ENCODE measurements around the gene CPNE7.

The CPNE7 gene

GRCh38 chr16:89541792-89542191 lies 33.8 kb upstream of the CPNE7 start:
- no peak overlapping the region for H3K4me3 ChIP-seq (ENCODE audit: low read length)
- H3K27me3 ChIP-seq (ENCODE audit: control insufficient read depth, insufficient read depth, low read length) = no peaks in the 10 kb centered on the region
- H3K9me3 ChIP-seq (replicated peaks; ENCODE audit: low read length) = no peaks in the 10 kb centered on the region
- H3K4me2 ChIP-seq (ENCODE audit: low read length) = no peak overlapping the region
- H3K36me3 ChIP-seq (ENCODE audit: insufficient read depth, low read length) = peaks cover 72% of the 10 kb centered on the region
- no peak overlapping the region for H3K9ac ChIP-seq (ENCODE audit: low read depth, low read length)
- H3K4me1 ChIP-seq (ENCODE audit: control insufficient read depth, insufficient read depth, low read length) = no peaks in the 10 kb centered on the region

GRCh38 chr16:89544113-89544512 lies 31.4 kb upstream of the CPNE7 start:
- Histone ChIP-seq H3K36me3 (ENCODE audit: insufficient read depth, low read length) (peaks cover 74% of the 10 kb centered on the region), H3K4me2 (ENCODE audit: low read length) (no peak overlapping the region), H3K4me3 (ENCODE audit: low read length) (no peak overlapping the region), H3K9me3 (replicated peaks; ENCODE audit: low read length) (no peaks in the 10 kb centered on the region), H3K27me3 (ENCODE audit: control insufficient read depth, insufficient read depth, low read length) (no peaks in the 10 kb centered on the region), H3K9ac (ENCODE audit: low read depth, low read length) (no peak overlapping the region), H3K4me1 (ENCODE audit: control insufficient read depth, insufficient read depth, low read length) (no peaks in the 10 kb centered on the region)

GRCh38 chr16:89544713-89545043 lies 30.9 kb upstream of the CPNE7 start:
- Histone ChIP-seq H3K36me3 (ENCODE audit: insufficient read depth, low read length) (peaks cover 77% of the 10 kb centered on the region), H3K4me2 (ENCODE audit: low read length) (no peak overlapping the region), H3K9me3 (replicated peaks; ENCODE audit: low read length) (no peaks in the 10 kb centered on the region), H3K27me3 (ENCODE audit: control insufficient read depth, insufficient read depth, low read length) (no peaks in the 10 kb centered on the region), H3K9ac (ENCODE audit: low read depth, low read length) (no peak overlapping the region), H3K4me1 (ENCODE audit: control insufficient read depth, insufficient read depth, low read length) (no peaks in the 10 kb centered on the region), H3K4me3 (ENCODE audit: low read length) (no peak overlapping the region)

GRCh38 chr16:89545044-89545830 lies 30.3 kb upstream of the CPNE7 start:
- no peaks in the 10 kb centered on the region for H3K4me1 ChIP-seq (ENCODE audit: control insufficient read depth, insufficient read depth, low read length)
- H3K27me3 ChIP-seq (ENCODE audit: control insufficient read depth, insufficient read depth, low read length) = no peaks in the 10 kb centered on the region
- no peak overlapping the region for H3K4me2 ChIP-seq (ENCODE audit: low read length)
- peaks cover 75% of the 10 kb centered on the region for H3K36me3 ChIP-seq (ENCODE audit: insufficient read depth, low read length)
- H3K9ac ChIP-seq (ENCODE audit: low read depth, low read length) = no peak overlapping the region
- H3K4me3 ChIP-seq (ENCODE audit: low read length) = no peak overlapping the region
- no peaks in the 10 kb centered on the region for H3K9me3 ChIP-seq (replicated peaks; ENCODE audit: low read length)

- H3K4me2 ChIP-seq (ENCODE audit: low read length) = no peak overlapping the region
- no peaks in the 10 kb centered on the region for H3K27me3 ChIP-seq (ENCODE audit: control insufficient read depth, insufficient read depth, low read length)
- H3K9me3 ChIP-seq (replicated peaks; ENCODE audit: low read length) = no peaks in the 10 kb centered on the region
- peaks cover 76% of the 10 kb centered on the region for H3K36me3 ChIP-seq (ENCODE audit: insufficient read depth, low read length)
- H3K9ac ChIP-seq (ENCODE audit: low read depth, low read length) = no peak overlapping the region
- H3K4me1 ChIP-seq (ENCODE audit: control insufficient read depth, insufficient read depth, low read length) = no peaks in the 10 kb centered on the region
- no peak overlapping the region for H3K4me3 ChIP-seq (ENCODE audit: low read length)
Measured at GRCh38 chr16:89545831-89546574, 29.6 kb upstream of the CPNE7 start.

GRCh38 chr16:89546781-89547180 lies 28.8 kb upstream of the CPNE7 start:
- Histone ChIP-seq H3K9me3 (replicated peaks; ENCODE audit: low read length) (no peaks in the 10 kb centered on the region), H3K4me3 (ENCODE audit: low read length) (no peak overlapping the region), H3K4me2 (ENCODE audit: low read length) (no peak overlapping the region), H3K36me3 (ENCODE audit: insufficient read depth, low read length) (peaks cover 74% of the 10 kb centered on the region), H3K9ac (ENCODE audit: low read depth, low read length) (no peak overlapping the region), H3K4me1 (ENCODE audit: control insufficient read depth, insufficient read depth, low read length) (no peaks in the 10 kb centered on the region), H3K27me3 (ENCODE audit: control insufficient read depth, insufficient read depth, low read length) (no peaks in the 10 kb centered on the region)

GRCh38 chr16:89547291-89547690 lies 28.3 kb upstream of the CPNE7 start:
- H3K4me1 ChIP-seq (ENCODE audit: control insufficient read depth, insufficient read depth, low read length) = no peaks in the 10 kb centered on the region
- H3K4me3 ChIP-seq (ENCODE audit: low read length) = no peak overlapping the region
- H3K9me3 ChIP-seq (replicated peaks; ENCODE audit: low read length) = no peaks in the 10 kb centered on the region
- H3K4me2 ChIP-seq (ENCODE audit: low read length) = no peak overlapping the region
- H3K9ac ChIP-seq (ENCODE audit: low read depth, low read length) = no peak overlapping the region
- H3K36me3 ChIP-seq (ENCODE audit: insufficient read depth, low read length) = peaks cover 76% of the 10 kb centered on the region
- no peaks in the 10 kb centered on the region for H3K27me3 ChIP-seq (ENCODE audit: control insufficient read depth, insufficient read depth, low read length)

- Histone ChIP-seq H3K9me3 (replicated peaks; ENCODE audit: low read length) (no peaks in the 10 kb centered on the region), H3K27me3 (ENCODE audit: control insufficient read depth, insufficient read depth, low read length) (no peaks in the 10 kb centered on the region), H3K36me3 (ENCODE audit: insufficient read depth, low read length) (peaks cover 76% of the 10 kb centered on the region), H3K4me1 (ENCODE audit: control insufficient read depth, insufficient read depth, low read length) (no peaks in the 10 kb centered on the region), H3K4me3 (ENCODE audit: low read length) (no peak overlapping the region), H3K4me2 (ENCODE audit: low read length) (no peak overlapping the region), H3K9ac (ENCODE audit: low read depth, low read length) (no peak overlapping the region)
Measured at GRCh38 chr16:89547860-89548259, 27.7 kb upstream of the CPNE7 start.

GRCh38 chr16:89548344-89549006 lies 27.1 kb upstream of the CPNE7 start:
- no peaks in the 10 kb centered on the region for H3K27me3 ChIP-seq (ENCODE audit: control insufficient read depth, insufficient read depth, low read length)
- H3K9ac ChIP-seq (ENCODE audit: low read depth, low read length) = no peak overlapping the region
- H3K9me3 ChIP-seq (replicated peaks; ENCODE audit: low read length) = no peaks in the 10 kb centered on the region
- no peak overlapping the region for H3K4me2 ChIP-seq (ENCODE audit: low read length)
- H3K4me1 ChIP-seq (ENCODE audit: control insufficient read depth, insufficient read depth, low read length) = no peaks in the 10 kb centered on the region
- no peak overlapping the region for H3K4me3 ChIP-seq (ENCODE audit: low read length)
- H3K36me3 ChIP-seq (ENCODE audit: insufficient read depth, low read length) = peaks cover 77% of the 10 kb centered on the region

GRCh38 chr16:89549007-89549700 lies 26.4 kb upstream of the CPNE7 start:
- no peaks in the 10 kb centered on the region for H3K9me3 ChIP-seq (replicated peaks; ENCODE audit: low read length)
- H3K27me3 ChIP-seq (ENCODE audit: control insufficient read depth, insufficient read depth, low read length) = no peaks in the 10 kb centered on the region
- H3K36me3 ChIP-seq (ENCODE audit: insufficient read depth, low read length) = peaks cover 79% of the 10 kb centered on the region
- no peaks in the 10 kb centered on the region for H3K4me1 ChIP-seq (ENCODE audit: control insufficient read depth, insufficient read depth, low read length)
- H3K9ac ChIP-seq (ENCODE audit: low read depth, low read length) = no peak overlapping the region
- no peak overlapping the region for H3K4me2 ChIP-seq (ENCODE audit: low read length)
- H3K4me3 ChIP-seq (ENCODE audit: low read length) = no peak overlapping the region

GRCh38 chr16:89550421-89551007 lies 25.0 kb upstream of the CPNE7 start:
- H3K36me3 ChIP-seq (ENCODE audit: insufficient read depth, low read length) = peaks cover 71% of the 10 kb centered on the region
- no peaks in the 10 kb centered on the region for H3K27me3 ChIP-seq (ENCODE audit: control insufficient read depth, insufficient read depth, low read length)
- H3K9ac ChIP-seq (ENCODE audit: low read depth, low read length) = no peak overlapping the region

More at GRCh38 chr16:89550421-89551007, 25.0 kb upstream of the CPNE7 start:
- no peak overlapping the region for H3K4me2 ChIP-seq (ENCODE audit: low read length)
- no peak overlapping the region for H3K4me3 ChIP-seq (ENCODE audit: low read length)
- H3K4me1 ChIP-seq (ENCODE audit: control insufficient read depth, insufficient read depth, low read length) = no peaks in the 10 kb centered on the region
- H3K9me3 ChIP-seq (replicated peaks; ENCODE audit: low read length) = no peaks in the 10 kb centered on the region
